Stimulated activated CD4-positive, alpha-beta T cell treated with anti-CD3 and anti-CD28 coated beads, Interleukin-4, amount 100 ng/mL, for 4 hours (primary cell): ENCODE measurements around the gene TGIF1.

ENCODE experiments used
- DNase-seq, 2 experiments: peaks; one replicate each; pipeline ENCODE4 v3.0.0-alpha.2; 2020

The TGIF1 gene

DNA sequence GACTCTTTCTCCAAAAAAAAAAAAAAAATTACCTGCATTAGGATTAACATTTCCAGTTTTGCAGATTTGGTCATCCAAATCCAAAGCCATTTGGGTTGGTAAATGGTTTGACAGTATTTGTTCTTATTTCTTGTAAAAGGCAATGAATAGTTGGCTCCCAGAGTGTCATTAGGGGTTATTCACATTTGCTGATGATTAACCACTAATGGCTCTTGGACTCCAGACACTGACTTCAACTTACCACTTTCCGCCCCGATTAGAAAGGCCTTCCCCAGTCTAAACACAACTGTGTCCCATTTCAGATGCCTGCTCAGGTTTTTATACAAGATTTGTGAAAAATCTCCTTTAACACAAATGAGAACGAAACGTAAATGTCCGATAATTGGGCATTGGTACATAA lies 9.6 kb upstream of the TGIF1 start:
- DNase-seq, result no peak

DNA sequence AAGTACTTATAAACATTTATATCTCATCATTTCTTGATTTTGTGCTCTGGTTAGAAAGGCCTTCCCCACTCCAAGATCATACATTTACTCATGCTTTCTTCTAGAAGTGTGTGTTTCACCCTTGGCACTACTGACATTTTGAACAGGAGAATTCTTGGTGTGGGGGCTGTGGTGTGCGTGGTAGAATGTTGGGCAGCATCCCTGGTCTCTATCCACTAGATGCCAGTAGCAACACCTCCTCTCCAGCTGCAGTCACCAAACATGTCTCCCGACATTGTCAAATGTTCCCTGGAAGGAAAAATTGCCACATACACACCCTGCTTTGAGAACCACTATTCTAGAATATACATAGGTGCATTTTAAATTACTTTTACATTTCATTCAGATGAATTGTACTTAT lies 8.7 kb upstream of the TGIF1 start:
- DNase-seq, result peak in 1 of 2 experiments; percentile 5

DNA sequence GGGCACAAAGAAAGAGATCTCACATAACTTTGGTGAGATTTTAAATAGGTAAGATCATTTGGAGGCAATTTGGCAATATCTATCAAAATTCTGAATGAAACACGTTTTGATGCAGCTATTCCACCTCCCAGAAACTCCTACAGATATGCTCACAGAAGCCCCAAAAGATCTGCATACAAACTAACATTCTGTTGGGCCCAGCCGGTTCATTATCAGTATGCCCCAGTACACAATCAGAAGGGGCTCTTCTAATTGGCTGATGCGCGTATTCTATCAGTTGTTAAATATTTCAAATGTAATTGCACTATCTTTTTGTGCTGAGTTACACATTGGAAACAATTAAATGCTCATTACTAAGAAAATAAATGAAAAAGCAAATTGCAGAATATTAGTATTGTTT lies 7.1 kb upstream of the TGIF1 start:
- DNase-seq, result no peak

DNA sequence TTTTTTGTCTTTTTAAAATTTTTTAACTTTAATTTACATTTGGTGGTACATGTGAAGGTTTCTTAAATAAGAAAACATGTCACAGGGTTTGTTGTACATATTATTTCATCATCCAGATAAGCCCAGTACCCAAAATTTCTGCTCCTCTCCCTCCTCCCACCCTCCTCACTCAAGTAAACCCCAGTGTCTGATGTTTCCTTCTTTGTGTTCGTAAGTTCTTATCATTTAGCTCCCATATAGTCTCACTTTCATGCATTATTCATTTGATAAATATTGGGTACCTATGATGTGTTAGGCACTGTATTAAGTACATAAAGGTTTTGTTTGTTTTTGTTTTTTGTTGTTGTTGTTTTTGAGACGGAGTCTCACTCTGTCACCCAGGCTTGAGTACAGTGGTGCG lies 5.7 kb upstream of the TGIF1 start:
- DNase-seq, result no peak

DNA sequence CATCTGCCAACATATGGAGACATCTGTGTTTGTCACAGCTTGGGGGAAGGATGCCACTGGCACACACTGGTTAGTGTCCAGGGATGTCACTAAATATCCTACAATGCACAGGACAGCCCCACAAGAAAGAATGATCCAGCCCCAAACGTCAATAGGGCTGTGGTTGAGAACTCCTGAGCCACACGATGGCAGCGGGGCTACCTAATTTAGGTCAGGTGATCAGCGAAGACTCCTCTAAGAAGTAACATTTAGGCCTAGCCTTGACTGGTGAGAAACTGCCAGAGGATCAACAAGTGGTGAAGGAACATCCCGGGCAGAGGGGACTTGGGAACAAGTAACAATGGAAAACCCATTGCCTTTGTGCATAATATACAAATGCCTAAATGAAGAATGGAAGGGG lies 5.0 kb upstream of the TGIF1 start:
- DNase-seq, result no peak

DNA sequence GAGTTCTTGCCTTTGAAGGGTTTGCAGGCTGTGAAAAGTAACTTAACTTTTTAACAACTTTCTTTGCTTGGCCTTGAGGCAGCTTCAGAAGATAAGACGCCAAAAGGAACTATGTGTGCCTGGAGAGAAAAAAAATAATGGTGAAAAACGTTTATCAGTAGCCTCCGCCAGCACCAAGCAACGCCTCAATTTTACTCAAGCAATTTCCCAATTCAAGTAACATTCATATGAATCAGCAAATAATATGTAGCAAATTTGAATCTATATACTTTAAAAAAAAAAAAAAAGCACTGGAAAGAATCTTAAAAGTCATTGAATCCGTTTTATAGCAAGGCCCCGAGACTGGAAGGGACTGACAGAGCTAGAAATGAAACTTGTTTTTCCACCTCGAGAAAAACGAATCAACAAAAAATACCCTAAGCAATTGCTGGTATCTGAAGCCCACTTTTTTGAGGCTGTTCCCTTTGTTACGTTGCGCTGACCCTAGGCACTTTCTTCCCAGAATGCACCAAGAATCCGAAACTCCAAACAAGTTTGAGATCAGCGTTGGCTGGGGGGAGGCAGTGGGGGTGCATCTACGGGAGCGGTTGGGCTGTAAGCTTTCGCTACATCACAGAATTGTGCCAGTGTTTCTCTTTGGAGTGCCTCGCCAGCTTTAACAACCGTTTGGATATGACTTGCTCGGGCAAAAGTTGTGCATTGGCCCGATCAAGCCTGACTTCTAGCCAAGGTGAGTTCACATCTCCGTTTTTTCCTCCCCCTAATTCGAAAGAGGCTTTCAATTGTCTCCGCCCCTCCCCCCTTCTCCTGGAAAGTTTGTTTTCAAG lies 2.7 kb upstream of the TGIF1 start:
- peak; percentile 10 to 16 for DNase-seq

DNA sequence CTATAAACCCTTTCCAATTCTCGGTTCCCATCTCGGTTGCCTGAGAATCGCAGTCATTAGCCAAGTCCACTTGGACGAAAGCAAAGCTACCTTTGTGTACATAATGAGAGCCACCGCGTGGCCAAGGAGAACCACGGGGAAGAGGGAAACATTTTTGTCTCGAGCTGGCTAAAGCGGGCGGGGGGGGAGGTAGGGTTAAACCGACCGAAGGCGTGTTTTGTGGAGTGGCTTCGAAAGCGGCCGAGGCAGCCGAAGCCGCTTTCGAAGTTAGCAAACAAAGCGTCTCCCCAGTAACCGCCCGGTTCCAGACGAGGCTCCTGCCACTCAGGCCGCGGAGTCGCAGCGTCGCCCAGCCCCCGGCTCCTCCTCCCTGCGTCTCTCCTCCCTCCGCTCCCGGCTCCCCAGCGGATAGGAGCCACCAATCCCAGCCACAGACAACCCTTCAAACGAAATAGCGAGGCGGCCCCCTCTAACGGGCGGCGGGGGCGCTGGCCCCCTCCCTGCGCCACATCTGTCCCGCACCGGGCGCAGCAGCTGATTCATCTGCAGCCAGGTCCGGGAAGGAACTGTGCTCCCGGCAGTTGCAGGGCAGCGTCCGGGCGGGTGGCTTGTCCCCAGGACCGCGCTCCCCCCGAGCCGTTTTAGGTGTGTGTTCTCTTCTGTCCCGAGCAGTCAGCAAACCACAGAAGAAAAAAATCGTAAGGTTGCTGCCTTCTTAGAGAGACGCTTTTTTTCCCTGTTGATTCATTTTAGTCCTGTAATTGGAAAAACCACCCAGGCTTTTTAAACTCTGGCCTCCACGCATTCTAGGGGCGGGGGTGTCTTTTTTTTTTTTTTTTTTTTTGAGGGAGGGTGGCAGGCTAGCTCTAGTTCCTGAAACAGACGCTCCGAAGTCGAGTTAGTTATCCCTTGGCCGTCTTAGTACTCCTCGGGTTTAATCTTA lies 1.8 kb upstream of the TGIF1 start:
- peak; percentile 63 to 65 for DNase-seq

DNA sequence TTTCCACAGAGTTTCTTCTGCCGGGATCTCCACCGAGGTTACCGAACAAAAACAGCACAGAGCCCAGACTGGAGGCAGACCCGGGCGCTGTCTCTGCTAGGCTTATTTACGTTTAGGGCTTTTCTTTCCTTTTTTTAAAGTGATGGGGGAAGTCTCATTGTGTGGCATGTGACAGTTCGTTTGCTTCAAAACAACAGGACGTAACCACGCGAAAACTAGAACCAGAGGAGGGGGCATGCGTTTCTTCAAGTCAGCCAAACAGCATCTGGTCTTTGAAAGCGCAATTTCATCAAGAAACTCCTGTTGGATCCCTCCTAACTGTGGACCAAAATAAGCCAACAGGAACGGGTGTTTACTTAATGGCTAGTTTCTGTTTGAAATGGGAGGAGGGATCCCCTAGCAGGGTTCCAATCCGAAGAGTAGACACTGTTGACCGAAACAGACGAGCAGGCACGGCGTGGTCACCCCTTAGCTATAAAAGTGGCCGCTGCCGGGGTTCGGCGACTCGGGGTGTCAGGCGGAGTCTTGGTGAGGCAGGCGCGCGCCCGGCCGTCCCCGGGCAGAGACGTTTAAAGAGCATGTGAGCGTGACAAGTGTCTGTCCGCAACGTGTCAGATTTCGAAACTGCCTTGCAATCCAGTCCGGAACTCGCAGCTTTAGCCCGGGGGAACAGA lies 997 bp upstream of the TGIF1 start:
- peak; percentile 18 to 84 for DNase-seq

DNA sequence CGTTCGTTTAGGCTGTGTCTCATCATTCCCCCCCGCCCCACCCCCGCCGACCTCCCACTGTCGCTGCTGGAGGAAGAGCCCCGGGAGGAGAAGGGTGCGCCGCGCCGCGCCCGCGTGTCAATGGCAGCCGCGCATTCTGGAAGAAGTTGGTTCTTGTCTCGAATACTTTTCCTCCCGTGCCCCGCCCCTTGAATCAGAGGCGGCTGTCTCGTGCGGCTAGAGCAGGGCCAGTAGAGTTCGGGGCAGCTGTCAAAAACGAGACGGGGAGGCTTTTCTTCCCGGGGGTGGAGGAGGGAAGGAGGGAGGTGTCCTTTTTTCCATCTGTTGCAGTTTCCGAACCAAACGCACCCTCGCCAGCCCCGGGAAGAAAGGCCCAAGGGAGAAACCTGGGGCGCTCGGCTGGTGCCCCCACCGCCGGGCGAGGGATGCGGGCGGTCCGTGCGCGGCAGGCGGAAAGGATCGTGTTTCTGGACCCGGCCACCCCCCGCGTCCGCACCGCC lies 410 bp upstream of the TGIF1 start:
- DNase-seq, result peak in 1 of 2 experiments; percentile 68

DNA sequence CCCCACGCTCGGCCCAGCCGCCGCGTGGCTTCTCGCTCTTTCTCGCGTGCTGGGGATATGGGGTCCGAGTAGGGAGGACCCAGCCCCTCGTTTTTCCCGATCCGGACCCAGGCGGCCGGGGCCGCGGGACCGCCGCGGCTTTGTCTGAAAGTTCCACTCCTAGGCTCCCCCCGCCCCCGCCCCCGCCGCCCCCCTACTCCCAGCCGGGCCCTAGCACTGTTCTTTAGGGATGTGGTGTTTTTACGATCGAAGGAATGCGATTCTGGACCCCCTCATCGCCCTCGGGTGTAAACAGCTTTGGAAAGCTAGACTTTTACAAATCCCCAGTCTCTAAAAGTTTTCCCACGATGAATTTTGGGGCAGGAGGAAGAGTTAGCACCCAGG lies 819 bp downstream of the TGIF1 start:
- no peak for DNase-seq

DNA sequence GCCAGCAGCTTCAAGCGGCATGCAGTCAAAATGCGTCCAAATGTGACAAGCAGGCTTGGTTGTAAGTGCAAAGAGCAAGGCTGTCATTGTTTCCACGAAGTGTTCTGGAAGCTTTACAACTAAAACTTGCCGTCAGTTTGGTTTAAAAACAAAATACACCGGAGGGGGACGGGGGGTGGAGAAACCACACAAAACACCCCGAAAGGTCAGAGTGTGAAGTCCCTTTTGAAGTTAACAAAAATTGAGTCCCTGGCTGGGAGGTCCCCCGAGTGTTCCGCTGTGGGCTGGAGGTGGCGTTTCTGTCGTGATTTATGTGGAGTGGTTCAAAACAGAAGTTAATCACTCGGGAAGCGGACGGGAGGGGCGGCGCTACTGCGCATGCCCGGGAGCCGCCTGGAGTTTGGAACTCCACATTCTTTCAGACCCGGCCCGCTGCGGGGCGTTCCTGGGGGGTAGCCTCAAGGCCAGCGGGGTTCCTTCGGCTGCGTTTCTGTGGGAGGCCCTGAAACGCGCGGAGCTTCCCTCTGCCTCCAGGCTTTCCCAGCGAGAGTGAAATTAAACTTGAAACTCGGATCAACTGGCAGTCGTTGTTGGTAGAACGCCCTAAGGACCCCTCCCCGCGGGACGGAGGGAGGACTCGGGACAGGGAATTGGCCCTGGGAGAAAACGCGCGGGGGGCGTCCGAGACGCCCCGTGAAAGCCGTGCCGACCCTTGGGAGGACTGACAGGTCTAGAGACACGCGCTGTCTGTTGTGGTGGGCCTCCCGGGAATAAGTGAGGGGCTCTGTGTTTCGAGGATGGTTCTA lies 1.4 kb downstream of the TGIF1 start:
- peak; percentile 83 to 93 for DNase-seq

DNA sequence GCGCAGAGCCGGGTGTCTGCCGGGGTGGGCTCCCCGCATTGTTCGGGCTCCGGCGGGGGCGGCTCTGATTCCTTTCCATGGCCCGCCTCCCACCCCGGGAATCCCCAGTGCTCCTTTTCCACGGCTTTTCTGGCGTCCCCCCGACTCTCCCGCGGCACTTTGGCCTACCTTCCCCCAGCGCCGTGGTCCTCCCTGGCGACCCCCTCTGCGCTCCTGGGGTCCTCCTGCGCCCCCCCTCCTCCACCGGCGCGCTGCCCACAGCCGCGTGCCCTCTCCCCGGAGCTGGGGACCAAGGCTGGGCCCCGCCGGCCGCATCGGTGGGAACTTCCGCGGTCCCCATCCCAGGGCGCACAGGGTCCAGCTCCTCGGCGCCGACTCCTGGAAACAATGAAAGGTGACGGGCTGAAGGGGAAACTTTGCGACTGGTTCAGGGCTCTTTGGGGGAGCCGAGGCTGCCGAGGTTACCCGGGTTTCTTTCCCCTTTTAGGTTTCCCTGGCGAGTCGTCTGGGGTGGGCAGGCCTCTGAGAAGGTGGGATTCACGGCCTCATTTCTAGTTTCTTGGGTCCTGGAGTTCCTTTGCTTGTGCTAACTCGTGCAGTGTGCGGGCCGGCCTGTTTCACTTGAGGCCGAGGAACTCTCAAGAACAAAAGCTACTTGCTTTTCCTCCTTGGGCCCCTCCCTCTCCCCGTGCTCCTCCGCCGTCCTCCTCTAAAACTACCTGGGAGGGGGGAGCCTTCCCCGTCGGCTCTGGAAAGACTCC lies 2.2 kb downstream of the TGIF1 start:
- peak; percentile 25 to 26 for DNase-seq

DNA sequence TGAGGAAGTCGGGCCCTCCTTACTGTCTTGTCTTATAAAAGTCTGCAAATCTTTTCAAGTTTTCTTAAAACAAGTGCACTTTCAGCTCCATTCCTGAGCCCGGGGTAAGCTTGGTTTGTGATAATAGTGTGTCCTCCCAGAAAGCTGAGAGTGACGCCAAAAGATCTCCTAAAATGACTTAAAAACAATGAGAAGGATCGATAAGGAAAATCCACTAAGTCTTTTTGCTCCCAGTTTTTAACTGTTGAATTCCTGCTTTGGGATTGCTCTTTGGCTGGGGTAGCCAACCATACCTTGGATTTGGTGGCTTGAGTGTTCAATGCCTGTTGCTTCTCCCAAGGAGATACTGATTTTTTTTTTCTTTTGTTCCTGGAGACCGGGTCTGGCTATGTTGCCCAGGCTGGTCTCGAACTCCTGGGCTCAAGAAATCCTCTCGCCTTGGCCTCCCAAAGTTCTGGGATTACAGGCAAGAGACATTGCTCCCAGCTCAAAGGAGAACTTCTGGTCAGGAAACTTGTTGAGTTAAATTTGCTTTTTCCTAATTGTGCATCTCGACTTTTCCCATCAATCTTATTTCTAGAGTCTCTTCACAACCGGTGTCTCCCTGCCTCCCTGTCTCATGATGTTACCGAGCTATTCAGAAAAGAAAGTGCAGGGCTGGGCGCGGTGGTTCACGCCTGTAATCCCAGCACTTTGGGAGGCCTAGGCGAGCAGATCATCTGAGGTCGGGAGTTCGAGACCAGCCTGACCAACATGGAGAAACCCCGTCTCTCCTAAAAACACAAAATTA lies 3.0 kb downstream of the TGIF1 start:
- DNase-seq, result no peak

DNA sequence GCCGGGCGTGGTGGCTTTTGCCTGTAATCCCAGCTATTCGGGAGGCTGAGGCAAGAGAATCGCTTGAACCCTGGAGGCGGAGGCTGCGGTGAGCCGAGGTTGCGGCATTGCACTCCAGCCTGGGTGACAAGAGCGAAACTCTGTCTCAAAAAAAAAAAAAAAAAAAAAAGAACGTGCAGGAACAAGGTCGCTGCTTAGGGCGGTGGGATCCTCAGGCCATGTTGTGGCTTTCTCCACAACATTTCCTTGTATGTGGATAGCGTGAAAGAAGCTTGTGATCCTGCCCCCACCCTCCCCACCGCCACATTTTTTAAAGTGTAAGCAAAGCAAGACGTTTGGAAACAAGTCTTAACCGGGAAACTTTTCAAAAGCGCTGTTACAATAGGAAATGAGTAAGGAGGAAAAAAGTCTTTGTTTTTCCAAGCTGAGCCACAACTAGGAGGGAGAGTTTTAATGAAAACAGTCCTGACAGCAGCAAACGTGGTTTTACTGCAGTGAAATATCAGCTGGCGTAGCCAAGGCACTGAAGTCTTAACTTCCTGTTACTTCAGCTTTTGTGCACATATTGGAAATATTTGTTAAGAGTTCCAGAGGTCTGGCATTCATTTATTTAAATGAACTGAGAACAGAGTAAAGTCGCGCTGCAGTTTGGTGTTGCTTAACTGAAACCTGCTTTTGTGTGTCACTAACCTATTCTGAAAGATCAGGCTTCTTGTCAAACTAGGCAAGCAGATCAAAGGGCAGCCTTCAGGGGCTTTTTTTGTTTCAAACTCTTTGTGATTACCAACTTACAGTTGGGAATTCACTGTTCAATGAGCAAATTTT lies 3.8 kb downstream of the TGIF1 start:
- DNase-seq, result peak in 1 of 2 experiments; percentile 34

DNA sequence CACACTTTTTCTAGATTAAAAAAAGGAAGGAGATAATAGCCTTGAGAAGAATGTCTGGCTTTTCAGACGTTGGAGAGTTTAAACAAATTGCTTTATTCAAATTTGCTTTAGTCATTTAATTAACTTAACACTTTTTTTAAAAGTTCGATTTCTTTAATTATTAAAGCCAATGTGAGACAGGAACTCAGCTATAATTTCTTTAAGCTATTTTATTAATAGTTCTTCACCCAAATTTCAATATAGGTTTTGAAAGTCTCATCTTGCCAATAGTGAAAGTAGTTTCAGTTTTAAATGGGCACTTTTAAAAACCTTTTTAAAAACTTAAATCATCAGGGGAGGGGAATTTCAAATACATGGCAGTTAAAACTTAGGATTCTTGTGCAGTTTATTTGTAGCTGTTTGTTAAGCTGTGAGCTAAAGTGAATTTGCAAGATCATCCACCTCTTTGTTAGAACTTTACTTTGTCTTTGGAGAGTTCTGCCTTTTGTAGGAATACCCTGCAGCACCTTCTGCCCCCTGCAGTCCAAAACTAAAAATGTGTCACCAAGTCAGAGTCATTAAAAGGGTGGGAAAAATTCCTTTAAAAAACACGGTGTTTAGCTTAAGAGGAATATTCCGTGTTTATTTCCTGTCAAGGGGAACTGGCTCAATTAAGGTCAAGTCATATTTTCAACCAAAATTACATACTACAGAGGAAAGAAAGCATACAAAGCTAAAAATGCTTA lies 4.6 kb downstream of the TGIF1 start:
- DNase-seq, result peak in 1 of 2 experiments; percentile 10

DNA sequence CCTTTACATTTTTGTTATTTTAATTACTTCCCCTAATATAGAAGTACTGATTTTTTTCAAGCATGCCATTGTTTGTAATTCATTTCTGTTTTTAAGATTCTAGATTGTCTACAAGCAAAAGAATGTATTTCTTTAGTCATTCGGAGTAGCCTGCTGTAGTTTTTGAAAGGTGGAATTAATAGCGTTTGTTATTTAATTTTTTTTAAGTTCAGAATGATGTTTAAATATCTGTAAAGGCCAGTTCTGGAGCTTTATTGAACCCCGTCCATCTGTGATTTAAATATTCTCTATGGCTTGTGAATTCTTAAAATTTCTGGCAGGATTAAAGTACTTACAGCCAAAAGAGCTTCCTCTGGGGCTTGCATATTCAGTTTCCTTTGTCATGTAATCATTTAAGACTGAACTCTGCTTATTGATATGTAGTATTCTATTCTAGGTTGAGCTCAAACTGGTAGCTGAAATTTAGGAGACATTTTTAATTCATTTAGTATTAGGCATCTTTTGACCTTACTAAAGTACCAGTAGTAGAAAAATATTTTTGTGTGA lies 5.2 kb downstream of the TGIF1 start:
- no peak for DNase-seq

DNA sequence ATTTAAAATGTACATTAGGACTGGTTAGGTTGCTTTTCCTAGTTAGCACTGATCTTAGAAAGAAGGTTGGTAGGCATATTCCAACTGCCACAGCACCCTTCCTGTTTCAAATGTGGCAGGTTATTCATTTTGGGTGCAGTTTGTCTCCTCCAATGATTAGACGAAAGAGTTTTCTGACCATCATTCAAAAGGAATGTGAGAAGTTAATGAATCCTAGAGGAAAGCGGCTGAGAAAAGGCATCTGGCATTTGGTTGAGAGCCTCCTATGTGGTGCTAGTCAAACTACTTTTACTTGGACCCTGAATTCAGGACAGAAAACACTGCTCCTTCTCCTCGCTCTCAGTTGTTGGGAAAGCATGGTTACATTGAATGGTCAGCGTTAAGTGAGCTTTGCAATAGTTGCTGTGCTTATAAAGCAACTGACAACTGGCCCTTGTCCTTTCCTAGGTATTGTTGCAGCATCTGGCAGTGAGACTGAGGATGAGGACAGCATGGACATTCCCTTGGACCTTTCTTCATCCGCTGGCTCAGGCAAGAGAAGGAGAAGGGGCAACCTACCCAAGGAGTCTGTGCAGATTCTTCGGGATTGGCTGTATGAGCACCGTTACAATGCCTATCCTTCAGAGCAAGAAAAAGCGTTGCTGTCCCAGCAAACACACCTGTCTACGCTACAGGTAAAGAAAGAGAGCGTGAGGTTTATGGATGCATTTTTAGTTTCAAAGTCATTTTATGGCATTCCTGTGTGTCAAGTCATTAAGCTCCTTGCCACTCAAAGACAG lies 6.1 kb downstream of the TGIF1 start:
- no peak for DNase-seq

DNA sequence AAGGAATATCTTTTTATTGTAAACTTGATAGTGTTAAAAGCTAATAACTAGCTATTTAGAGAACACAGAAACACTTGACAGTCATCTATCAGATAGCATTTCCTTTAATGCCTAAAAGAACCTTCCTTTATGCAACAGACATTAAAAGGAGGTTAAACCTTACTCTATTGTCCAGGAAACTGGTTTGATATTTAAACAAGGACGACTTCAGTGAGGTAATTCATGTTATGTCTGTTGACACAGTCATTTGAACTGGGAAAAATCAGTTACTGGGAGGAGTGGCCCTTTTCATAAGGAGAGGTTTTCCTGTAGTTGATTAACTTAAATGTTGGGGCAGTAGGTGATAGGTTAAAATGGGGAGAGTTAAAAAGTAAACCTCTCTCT lies 6.7 kb downstream of the TGIF1 start:
- DNase-seq, result no peak
